ENCODE results near the gene CDHR3.

CDHR3 gene

GRCh38 chr7:106012935-106013439 is 49.9 kb downstream of the CDHR3 start:
- H3K4me3 ChIP-seq (replicated peaks; ENCODE audit: low read depth, low read length), result no peak overlapping the region
- DNase-seq (ENCODE audit: extremely low read depth, low read depth), result peak; percentile 87
- TF ChIP-seq CTCF (IDR thresholded peaks at IDR 0.05; ENCODE audit: low read depth, low read length, missing control alignments), result no peak

GRCh38 chr7:106015381-106016218 is 52.5 kb downstream of the CDHR3 start:
- DNase-seq (ENCODE audit: extremely low read depth, low read depth), result no peak
- TF ChIP-seq CTCF (IDR thresholded peaks at IDR 0.05; ENCODE audit: low read depth, low read length, missing control alignments), result no peak
- H3K4me3 ChIP-seq (replicated peaks; ENCODE audit: low read depth, low read length), result no peak overlapping the region

- DNase-seq (ENCODE audit: extremely low read depth, low read depth), result no peak
- H3K4me3 ChIP-seq (replicated peaks; ENCODE audit: low read depth, low read length), result no peak overlapping the region
- no peak for TF ChIP-seq CTCF (IDR thresholded peaks at IDR 0.05; ENCODE audit: low read depth, low read length, missing control alignments)
Observed at GRCh38 chr7:106016331-106016730, 53.3 kb downstream of the CDHR3 start.

GRCh38 chr7:106017657-106018056 is 54.6 kb downstream of the CDHR3 start:
- H3K4me3 ChIP-seq (replicated peaks; ENCODE audit: low read depth, low read length), result no peak overlapping the region
- no peak for DNase-seq (ENCODE audit: extremely low read depth, low read depth)
- no peak for TF ChIP-seq CTCF (IDR thresholded peaks at IDR 0.05; ENCODE audit: low read depth, low read length, missing control alignments)

- H3K4me3 ChIP-seq (replicated peaks; ENCODE audit: low read depth, low read length), result no peak overlapping the region
- DNase-seq (ENCODE audit: extremely low read depth, low read depth), result no peak
- no peak for TF ChIP-seq CTCF (IDR thresholded peaks at IDR 0.05; ENCODE audit: low read depth, low read length, missing control alignments)
Observed at GRCh38 chr7:106018566-106019469, 55.8 kb downstream of the CDHR3 start.

- no peak for TF ChIP-seq CTCF (IDR thresholded peaks at IDR 0.05; ENCODE audit: low read depth, low read length, missing control alignments)
- DNase-seq (ENCODE audit: extremely low read depth, low read depth), result no peak
- H3K4me3 ChIP-seq (replicated peaks; ENCODE audit: low read depth, low read length), result no peak overlapping the region
Observed at GRCh38 chr7:106019470-106019820, 56.4 kb downstream of the CDHR3 start.
